HCT116 (cell line): Measurements from ENCODE around the gene CUX1. TPM values are rescaled to one million over a fixed set of nuclear protein-coding genes. Genes with fewer than 3 reads are reported as not detected.

Experiments
- ATAC-seq: fragments of 200-7000 bp; cut with Tn5 transposase; 2 replicates; pipeline ENCODE4 v1.9.1; 2020; ENCODE audit warnings: mild to moderate bottlenecking, moderate library complexity
- BruUV-seq: library from RNA; stranded (reverse); fragments of 400-500 nt; replicated peaks from 2 replicates; lab custom pipeline; 2021; lab: Mats Ljungman, UMichigan
- CTCF ChIA-PET: fragments of 300-600 bp; sonication (Branson Sonifier 250); formaldehyde crosslinking; loops from one replicate; lab custom pipeline; 2021; ENCODE audit warnings: antibody characterized with exemption; lab: Charles Lee
- POLR2A ChIA-PET: fragments of 300-600, 350-600 bp; sonication (Branson Sonifier 250); formaldehyde crosslinking; loops from one replicate; lab custom pipeline; 2021; ENCODE audit warnings: antibody characterized with exemption; lab: Charles Lee
- RAD21 ChIA-PET, 2 experiments: fragments of 300-600 bp; sonication (Branson Sonifier 250); formaldehyde crosslinking; loops; one replicate each; lab custom pipeline; 2023; ENCODE audit warnings: low total read pairs in 2 of 2; ENCODE audit not compliant: uncharacterized antibody in 2 of 2, unreplicated experiment in 2 of 2, low non-redundant PET in 1 of 2; lab: Charles Lee
- DNase-seq: peaks from one replicate; pipeline ENCODE4 v3.0.0-alpha.2; 2010; ENCODE audit warnings: low read depth, low spot score
- H2AFZ ChIP-seq: fragments of 200-600 bp; shearing (Covaris generic), sonication (generic); 2 replicates; pipeline ENCODE4 v1.6.1; 2017; ENCODE audit warnings: low read depth, mixed run types, mixed read lengths, antibody characterized with exemption, low read length; ENCODE audit not compliant: poor library complexity, severe bottlenecking
- H3K27ac ChIP-seq: 2 replicates; pipeline ENCODE4 v1.5.1; 2012; ENCODE audit warnings: low read depth, low read length
- H3K27me3 ChIP-seq: fragments of 200-600 bp; sonication (generic); 2 replicates; pipeline ENCODE4 v1.6.1; 2016; ENCODE audit warnings: mixed run types, low read length, mixed read lengths; ENCODE audit not compliant: insufficient read depth
- H3K36me3 ChIP-seq, 2 experiments: fragments of 200-500 bp in 1 of 2; fragments of 200-600 bp in 1 of 2; sonication (Bioruptor generic) in 1 of 2; sonication (generic) in 1 of 2; 2 replicates each; pipeline versions ENCODE4 v1.5.1 to v1.6.1; 2014 to 2016; ENCODE audit warnings: low read length in 2 of 2, inconsistent platforms in 1 of 2, mixed read lengths in 1 of 2, mixed run types in 1 of 2; ENCODE audit not compliant: insufficient read depth in 2 of 2, control insufficient read depth in 1 of 2
- H3K4me1 ChIP-seq, 2 experiments: fragments of 200-600 bp in 1 of 2; sonication (generic) in 1 of 2; 2 replicates each; pipeline versions ENCODE4 v1.5.1 to v1.6.1; 2012 to 2017; ENCODE audit warnings: low read length in 2 of 2, inconsistent platforms in 1 of 2, mild to moderate bottlenecking in 1 of 2, mixed read lengths in 1 of 2, mixed run types in 1 of 2, moderate library complexity in 1 of 2; ENCODE audit not compliant: insufficient read depth in 2 of 2, control insufficient read depth in 1 of 2
- H3K4me2 ChIP-seq: fragments of 200-600 bp; sonication (generic); 2 replicates; pipeline ENCODE4 v1.6.1; 2017; ENCODE audit warnings: mixed run types, low read length, mixed read lengths
- H3K4me3 ChIP-seq, 2 experiments: fragments of 200-600 bp in 1 of 2; sonication (generic) in 1 of 2; replicated peaks in 1 of 2; 2 replicates each; pipeline ENCODE4 v1.5.1; 2011 to 2016; ENCODE audit warnings: low read length in 2 of 2, control low read depth in 1 of 2, low read depth in 1 of 2, mild to moderate bottlenecking in 1 of 2, mixed read lengths in 1 of 2, mixed run types in 1 of 2
- H3K79me2 ChIP-seq: fragments of 200-600 bp; sonication (generic); 2 replicates; pipeline ENCODE4 v1.6.1; 2017; ENCODE audit warnings: mild to moderate bottlenecking, mixed run types, low read length, moderate library complexity, mixed read lengths; ENCODE audit not compliant: insufficient read depth
- H3K9ac ChIP-seq: fragments of 200-600 bp; sonication (generic); 2 replicates; pipeline ENCODE4 v1.6.1; 2016; ENCODE audit warnings: low read length, mixed read lengths
- H3K9me2 ChIP-seq: fragments of 200-600 bp; sonication (generic), shearing (Covaris generic); 2 replicates; pipeline ENCODE4 v1.6.1; 2017; ENCODE audit warnings: mixed run types, mild to moderate bottlenecking, moderate library complexity; ENCODE audit not compliant: insufficient read depth
- H3K9me3 ChIP-seq, 2 experiments: fragments of 200-500 bp in 1 of 2; fragments of 200-600 bp in 1 of 2; sonication (Bioruptor generic) in 1 of 2; sonication (generic) in 1 of 2; 2 replicates each; pipeline ENCODE4 v1.6.1; 2014 to 2017; ENCODE audit warnings: low read length in 2 of 2, mixed read lengths in 2 of 2, inconsistent platforms in 1 of 2, low read depth in 1 of 2, mild to moderate bottlenecking in 1 of 2, mixed run types in 1 of 2, moderate library complexity in 1 of 2; ENCODE audit not compliant: control insufficient read depth in 1 of 2, insufficient read depth in 1 of 2
- H4K20me1 ChIP-seq: fragments of 200-600 bp; sonication (generic), shearing (Covaris generic); 2 replicates; pipeline ENCODE4 v1.6.1; 2017; ENCODE audit warnings: mixed run types, mild to moderate bottlenecking, moderate library complexity; ENCODE audit not compliant: insufficient read depth
- ATF3 ChIP-seq: IDR thresholded peaks from 2 replicates; pipeline ENCODE4 v1.6.1; 2012
- CTCF ChIP-seq, 3 experiments: fragments of 200-600 bp in 1 of 3; sonication (generic) in 1 of 3; IDR thresholded peaks in 2 of 3; conservative IDR thresholded peaks in 1 of 3; 2 replicates each; pipeline ENCODE4 v1.5.1; 2012 to 2017; ENCODE audit warnings: low read depth in 2 of 3, low read length in 2 of 3, antibody characterized with exemption in 1 of 3, borderline replicate concordance in 1 of 3, control low read depth in 1 of 3, mild to moderate bottlenecking in 1 of 3, mixed read lengths in 1 of 3, mixed run types in 1 of 3, moderate library complexity in 1 of 3; ENCODE audit not compliant: insufficient read depth in 1 of 3
- EGR1 ChIP-seq: IDR thresholded peaks from 2 replicates; pipeline ENCODE4 v1.6.1; 2012; ENCODE audit warnings: low read depth
- JUND ChIP-seq: IDR thresholded peaks from 2 replicates; pipeline ENCODE4 v1.6.1; 2012
- REST ChIP-seq: IDR thresholded peaks from 2 replicates; pipeline ENCODE4 v1.6.1; 2012; ENCODE audit warnings: low read depth
- SIN3A ChIP-seq: IDR thresholded peaks from 2 replicates; pipeline ENCODE4 v1.6.1; 2012; ENCODE audit warnings: low read depth
- SRF ChIP-seq: IDR thresholded peaks from 2 replicates; pipeline ENCODE4 v1.6.1; 2012; ENCODE audit warnings: low read depth
- TCF7L2 ChIP-seq: IDR thresholded peaks from 2 replicates; pipeline ENCODE4 v1.7.0; 2011; ENCODE audit warnings: borderline replicate concordance, inconsistent platforms; ENCODE audit not compliant: insufficient read depth, insufficient read length; ENCODE audit errors: extremely low read depth
- YY1 ChIP-seq: IDR thresholded peaks from 2 replicates; pipeline ENCODE4 v1.6.1; 2011; ENCODE audit warnings: low read length, low read depth, moderate library complexity, mild to moderate bottlenecking; ENCODE audit not compliant: insufficient replicate concordance; ENCODE audit errors: extremely low read depth
- ZFX ChIP-seq: fragments of 450-650 bp; IDR thresholded peaks from 2 replicates; pipeline ENCODE4 v1.6.1; 2017
- intact Hi-C: fragments of 100-400 bp; cut with micrococcal nuclease; formaldehyde crosslinking; loops from 2 replicates; pipeline ENCODE4 v1.10.0; 2022
- total RNA-seq: library from RNA; stranded (reverse); gene quantifications from one replicate; pipeline ENCODE4 v1.2.1, GENCODE V29; 2021; ENCODE audit not compliant: unreplicated experiment

Gene CUX1
- total RNA-seq, 1 experiment from 2014 or later = 68.9 TPM

- Histone ChIP-seq H2AFZ (no peak overlapping the region), H3K4me3 (peak overlapping the region; percentile 69 to 76), H3K27ac (peak overlapping the region; percentile 59), H3K4me1 (peaks cover 15 to 26% of the 10 kb centered on the region in 2 experiments), H3K36me3 (no peaks in the 10 kb centered on the region), H3K9ac (peak overlapping the region; percentile 72), H4K20me1 (no peaks in the 10 kb centered on the region), H3K9me2 (no peaks in the 10 kb centered on the region), H3K9me3 (no peaks in the 10 kb centered on the region), H3K27me3 (no peaks in the 10 kb centered on the region), H3K79me2 (peaks cover 6% of the 10 kb centered on the region; the same call in 1 of the 2 replicates), H3K4me2 (peak overlapping the region; percentile 96)
- ATAC-seq (no peak), DNase-seq (no peak)
- POLR2A ChIA-PET = no interaction called here
- CTCF ChIA-PET = interaction anchor here (1.3 kb wide), 1 partner anchor 9 kb away, joined by 4 read pairs; no protein-coding TSS in a partner anchor
- intact Hi-C loops = no loop called here
- TF ChIP-seq CTCF (IDR thresholded peaks at IDR 0.05 in 2 of 3, conservative IDR thresholded peaks at IDR 0.05 in 1 of 3; ENCODE audit: borderline replicate concordance in 1 of 3, insufficient read depth in 1 of 3, low read depth in 2 of 3, low read length in 2 of 3) = peak in 1 of 3 experiments; percentile 31; a peak in 3 of 6 replicates
- TF ChIP-seq EGR1 = no peak
- TF ChIP-seq ZFX = no peak
- TSS peak; percentile 29 for BruUV-seq
- RAD21 ChIA-PET = no interaction called here
Observed at GRCh38 chr7:102288285-102288930, 471.0 kb downstream of the CUX1 start.

- no TSS peak for BruUV-seq
- Histone ChIP-seq H4K20me1 (no peaks in the 10 kb centered on the region), H3K4me1 (peaks cover 15 to 26% of the 10 kb centered on the region in 2 experiments), H3K9me2 (no peaks in the 10 kb centered on the region), H3K4me3 (no peak overlapping the region), H3K36me3 (no peaks in the 10 kb centered on the region), H3K4me2 (no peak overlapping the region; the same call in 1 of the 2 replicates), H3K27me3 (no peaks in the 10 kb centered on the region), H3K79me2 (peaks cover 6% of the 10 kb centered on the region; the same call in 1 of the 2 replicates), H2AFZ (no peak overlapping the region), H3K27ac (no peak overlapping the region), H3K9ac (no peak overlapping the region), H3K9me3 (no peaks in the 10 kb centered on the region)
- no peak for ATAC-seq
- ChIA-PET RAD21 (no interaction called here), CTCF (no interaction called here), POLR2A (no interaction called here)
- no peak for DNase-seq
- intact Hi-C loops = no loop called here
- TF ChIP-seq SRF (no peak), TCF7L2 (no peak), JUND (no peak), EGR1 (no peak), REST (no peak), ATF3 (no peak), SIN3A (no peak), YY1 (no peak), ZFX (no peak)
Observed at GRCh38 chr7:102289057-102289456, 471.6 kb downstream of the CUX1 start.
